GM12873 (cell line): ENCODE data around the gene NFE2L2.

ENCODE experiments used
- CTCF ChIP-seq: IDR thresholded peaks from 2 replicates; pipeline ENCODE4 v1.5.1; 2012; ENCODE audit warnings: low read depth, mild to moderate bottlenecking, moderate library complexity, low read length, control low read depth; ENCODE audit not compliant: insufficient read depth; ENCODE audit errors: missing control alignments

Gene NFE2L2

GRCh38 chr2:177298191-177298590 is 33.7 kb upstream of the NFE2L2 start:
- TF ChIP-seq CTCF: no peak

GRCh38 chr2:177296040-177296439 is 31.5 kb upstream of the NFE2L2 start:
- peak; percentile 39 for TF ChIP-seq CTCF

GRCh38 chr2:177295484-177295883 is 31.0 kb upstream of the NFE2L2 start:
- TF ChIP-seq CTCF: no peak

GRCh38 chr2:177291701-177292100 is 27.2 kb upstream of the NFE2L2 start:
- TF ChIP-seq CTCF: no peak

GRCh38 chr2:177289824-177290628 is 25.5 kb upstream of the NFE2L2 start:
- TF ChIP-seq CTCF: no peak

GRCh38 chr2:177287814-177288213 is 23.3 kb upstream of the NFE2L2 start:
- TF ChIP-seq CTCF: no peak

- no peak for TF ChIP-seq CTCF
Measured at GRCh38 chr2:177285892-177286715, 21.6 kb upstream of the NFE2L2 start.
